Naive B cell (primary cell): ENCODE measurements around the gene ITGA2. TPM values are rescaled to one million over a fixed set of nuclear protein-coding genes. Genes with fewer than 3 reads are reported as not detected.
"Not testable (repeated sequence)": the region's sequence is repeated elsewhere in the genome, so short reads cannot be mapped to it uniquely, and the experiment has no call there.

Experiments
- ATAC-seq, 2 donors: fragments of 150-1000 bp; cut with Tn5 transposase; 2 replicates each; pipeline ENCODE4 v1.10.0; 2021; ENCODE audit warnings: low read depth in 2 of 2, mild to moderate bottlenecking in 2 of 2, moderate library complexity in 2 of 2
- DNase-seq: peaks from one replicate; pipeline ENCODE4 v3.0.0; 2022
- H3K27ac Mint-ChIP-seq, 6 donors: one replicate each; pipeline ENCODE4 v1.8.0; 2020 to 2022; ENCODE audit warnings: mild to moderate bottlenecking in 6 of 6, mixed read lengths in 6 of 6, moderate library complexity in 5 of 6, inconsistent platforms in 2 of 6
- H3K27me3 Mint-ChIP-seq, 3 donors: one replicate each; pipeline ENCODE4 v1.8.0; 2021 to 2022; ENCODE audit warnings: mixed read lengths in 3 of 3, mild to moderate bottlenecking in 1 of 3
- H3K36me3 Mint-ChIP-seq, 2 donors: one replicate each; pipeline ENCODE4 v1.8.0; 2020 to 2022; ENCODE audit warnings: mixed read lengths in 2 of 2, inconsistent platforms in 1 of 2, mild to moderate bottlenecking in 1 of 2
- H3K4me1 Mint-ChIP-seq, 3 donors: one replicate each; pipeline ENCODE4 v1.8.0; 2020 to 2022; ENCODE audit warnings: mixed read lengths in 3 of 3, inconsistent platforms in 1 of 3, mild to moderate bottlenecking in 1 of 3, moderate library complexity in 1 of 3
- H3K4me3 Mint-ChIP-seq, 8 donors: one replicate each; pipeline ENCODE4 v1.8.0; 2020 to 2022; ENCODE audit warnings: mild to moderate bottlenecking in 8 of 8, mixed read lengths in 8 of 8, moderate library complexity in 8 of 8, inconsistent platforms in 2 of 8
- H3K9me3 Mint-ChIP-seq, 7 donors: one replicate each; pipeline ENCODE4 v1.8.0; 2020 to 2022; ENCODE audit warnings: mixed read lengths in 7 of 7, mild to moderate bottlenecking in 5 of 7, inconsistent platforms in 2 of 7, moderate library complexity in 1 of 7
- polyA plus RNA-seq, 6 donors: library from polyadenylated mRNA; unstranded; fragments of 300-500 nt; fragmentation: Illumina TruSeq; gene quantifications; one replicate each; pipeline ENCODE4 v1.2.3, GENCODE V29; 2021; ENCODE audit warnings: low read depth in 6 of 6

ITGA2 gene
- polyA plus RNA-seq, 6 donors from 2014 or later: 0.03 to 0.10 TPM; not detected in 4

- Mint-ChIP-seq H3K4me1 (peaks cover 15 to 24% (median 19%) of the 10 kb centered on the region in 3 donors), H3K4me3 (peak overlapping the region in 1 of 8 donors; percentile 15)
- H3K36me3 Mint-ChIP-seq, H3K27ac Mint-ChIP-seq, H3K27me3 Mint-ChIP-seq, DNase-seq, ATAC-seq, H3K9me3 Mint-ChIP-seq: not testable (repeated sequence)
Measured at GRCh38 chr5:53112307-53112706, 123.2 kb downstream of the ITGA2 start.

- Mint-ChIP-seq H3K36me3 (no peaks in the 10 kb centered on the region), H3K27me3 (peaks cover 0 to 7% (median 4%) of the 10 kb centered on the region in 3 donors), H3K4me1 (peaks cover 15 to 20% (median 18%) of the 10 kb centered on the region in 3 donors), H3K27ac (no peak overlapping the region), H3K4me3 (peak overlapping the region in 1 of 8 donors; percentile 15), H3K9me3 (no peaks in the 10 kb centered on the region)
- DNase-seq: no peak
- ATAC-seq: no peak
Measured at GRCh38 chr5:53112909-53113308, 123.8 kb downstream of the ITGA2 start.

- no peak overlapping the region for H3K27ac Mint-ChIP-seq
- H3K4me3 Mint-ChIP-seq: no peak overlapping the region
- no peaks in the 10 kb centered on the region for H3K36me3 Mint-ChIP-seq
Measured at GRCh38 chr5:53113947-53114346, 124.8 kb downstream of the ITGA2 start.

GRCh38 chr5:53114988-53115387, 125.8 kb downstream of the ITGA2 start:
- H3K9me3 Mint-ChIP-seq: no peaks in the 10 kb centered on the region

More at GRCh38 chr5:53113947-53114346, 124.8 kb downstream of the ITGA2 start:
- ATAC-seq (no peak), DNase-seq (no peak)
- Mint-ChIP-seq H3K27me3 (peaks cover 0 to 8% (median 7%) of the 10 kb centered on the region in 3 donors), H3K4me1 (peaks cover 13 to 19% (median 16%) of the 10 kb centered on the region in 3 donors), H3K9me3 (no peaks in the 10 kb centered on the region)

GRCh38 chr5:53116597-53116996, 127.4 kb downstream of the ITGA2 start:
- ATAC-seq (no peak), DNase-seq (no peak)
- no peaks in the 10 kb centered on the region for H3K9me3 Mint-ChIP-seq
- no peaks in the 10 kb centered on the region for H3K36me3 Mint-ChIP-seq
- no peak overlapping the region for H3K27ac Mint-ChIP-seq
- H3K4me1 Mint-ChIP-seq: no peaks in the 10 kb centered on the region
- H3K4me3 Mint-ChIP-seq: peak overlapping the region in 1 of 8 donors; percentile 25
- H3K27me3 Mint-ChIP-seq: peaks cover 0 to 8% (median 7%) of the 10 kb centered on the region in 3 donors

More at GRCh38 chr5:53114988-53115387, 125.8 kb downstream of the ITGA2 start:
- Mint-ChIP-seq H3K27ac (no peak overlapping the region), H3K27me3 (peaks cover 0 to 8% (median 7%) of the 10 kb centered on the region in 3 donors), H3K36me3 (no peaks in the 10 kb centered on the region), H3K4me3 (no peak overlapping the region), H3K4me1 (peaks cover 9 to 10% (median 10%) of the 10 kb centered on the region in 3 donors)
- DNase-seq: no peak
- no peak for ATAC-seq

- H3K4me1 Mint-ChIP-seq: no peaks in the 10 kb centered on the region
- no peak for ATAC-seq
- peaks cover 0 to 8% (median 7%) of the 10 kb centered on the region in 3 donors for H3K27me3 Mint-ChIP-seq
- H3K9me3 Mint-ChIP-seq: no peaks in the 10 kb centered on the region
- H3K27ac Mint-ChIP-seq: no peak overlapping the region
- H3K4me3 Mint-ChIP-seq: peak overlapping the region in 1 of 8 donors; percentile 37
- no peaks in the 10 kb centered on the region for H3K36me3 Mint-ChIP-seq
- no peak for DNase-seq
Measured at GRCh38 chr5:53118879-53119278, 129.7 kb downstream of the ITGA2 start.

- peaks cover 0 to 8% (median 7%) of the 10 kb centered on the region in 3 donors for H3K27me3 Mint-ChIP-seq
- no peaks in the 10 kb centered on the region for H3K4me1 Mint-ChIP-seq
- no peak for DNase-seq
- H3K9me3 Mint-ChIP-seq: no peaks in the 10 kb centered on the region
- no peak for ATAC-seq
- H3K36me3 Mint-ChIP-seq: no peaks in the 10 kb centered on the region
- H3K27ac Mint-ChIP-seq: no peak overlapping the region
- H3K4me3 Mint-ChIP-seq: no peak overlapping the region
Measured at GRCh38 chr5:53120165-53120564, 131.0 kb downstream of the ITGA2 start.

- H3K4me3 Mint-ChIP-seq: no peak overlapping the region
- DNase-seq (no peak), ATAC-seq (no peak)
- H3K9me3 Mint-ChIP-seq: no peaks in the 10 kb centered on the region
- H3K27me3 Mint-ChIP-seq: peaks cover 0 to 11% (median 0%) of the 10 kb centered on the region in 3 donors
- no peaks in the 10 kb centered on the region for H3K4me1 Mint-ChIP-seq
- no peak overlapping the region for H3K27ac Mint-ChIP-seq
- H3K36me3 Mint-ChIP-seq: no peaks in the 10 kb centered on the region
Measured at GRCh38 chr5:53123702-53124101, 134.6 kb downstream of the ITGA2 start.

GRCh38 chr5:53126521-53126920, 137.4 kb downstream of the ITGA2 start:
- Mint-ChIP-seq H3K36me3 (no peaks in the 10 kb centered on the region), H3K27me3 (peaks cover 0 to 11% (median 6%) of the 10 kb centered on the region in 3 donors), H3K4me3 (no peak overlapping the region), H3K9me3 (peaks cover 0 to 5% (median 2%) of the 10 kb centered on the region in 7 donors), H3K4me1 (no peaks in the 10 kb centered on the region), H3K27ac (no peak overlapping the region)
- DNase-seq (no peak), ATAC-seq (no peak)

- H3K4me3 Mint-ChIP-seq: no peak overlapping the region
- H3K36me3 Mint-ChIP-seq: no peaks in the 10 kb centered on the region
- H3K4me1 Mint-ChIP-seq: no peaks in the 10 kb centered on the region
- no peak overlapping the region for H3K27ac Mint-ChIP-seq
- peaks cover 0 to 9% (median 2%) of the 10 kb centered on the region in 7 donors for H3K9me3 Mint-ChIP-seq
- DNase-seq (no peak), ATAC-seq (no peak)
- H3K27me3 Mint-ChIP-seq: peaks cover 0 to 11% (median 6%) of the 10 kb centered on the region in 3 donors
Measured at GRCh38 chr5:53127107-53127506, 138.0 kb downstream of the ITGA2 start.

- Mint-ChIP-seq H3K36me3 (no peaks in the 10 kb centered on the region), H3K4me1 (no peaks in the 10 kb centered on the region), H3K27me3 (peaks cover 0 to 11% (median 6%) of the 10 kb centered on the region in 3 donors), H3K4me3 (no peak overlapping the region), H3K27ac (no peak overlapping the region), H3K9me3 (peaks cover 0 to 10% (median 2%) of the 10 kb centered on the region in 7 donors)
- DNase-seq (no peak), ATAC-seq (no peak)
Measured at GRCh38 chr5:53128481-53128880, 139.3 kb downstream of the ITGA2 start.

GRCh38 chr5:53130266-53130665, 141.1 kb downstream of the ITGA2 start:
- Mint-ChIP-seq H3K4me3 (no peak overlapping the region), H3K4me1 (no peaks in the 10 kb centered on the region), H3K27ac (no peak overlapping the region), H3K36me3 (no peaks in the 10 kb centered on the region), H3K27me3 (peaks cover 0 to 16% (median 6%) of the 10 kb centered on the region in 3 donors), H3K9me3 (peaks cover 0 to 10% (median 2%) of the 10 kb centered on the region in 7 donors)
- ATAC-seq (no peak), DNase-seq (no peak)

- Mint-ChIP-seq H3K36me3 (no peaks in the 10 kb centered on the region), H3K4me1 (no peaks in the 10 kb centered on the region), H3K27ac (no peak overlapping the region), H3K9me3 (peaks cover 0 to 10% (median 2%) of the 10 kb centered on the region in 7 donors), H3K27me3 (peaks cover 6 to 12% (median 7%) of the 10 kb centered on the region in 3 donors), H3K4me3 (no peak overlapping the region)
- DNase-seq (no peak), ATAC-seq (no peak)
Measured at GRCh38 chr5:53133020-53133419, 143.9 kb downstream of the ITGA2 start.
